Thyroid gland (tissue), 4 donors: Measurements from ENCODE around the gene ZNF365.

Experiments
- POLR2A ChIP-seq, 2 donors: fragments of 450-650 bp; IDR thresholded peaks; one replicate each; pipeline ENCODE4 v1.6.1; 2017; ENCODE audit warnings: antibody characterized with exemption in 2 of 2, mild to moderate bottlenecking in 2 of 2, moderate library complexity in 1 of 2
- TF ChIP-seq, protein P1 (sequence below), 6 experiments: fragments of 200-600 bp in 3 of 6; fragments of 450-650 bp in 3 of 6; sonication (generic) in 3 of 6; IDR thresholded peaks; one replicate each; pipeline ENCODE4 v1.5.1; 2016 to 2019; ENCODE audit warnings: antibody characterized with exemption in 6 of 6, mild to moderate bottlenecking in 2 of 6, inconsistent platforms in 1 of 6, moderate library complexity in 1 of 6

GRCh38 chr10:62376071-62377025 lies 2.2 kb downstream of the ZNF365 start:
- no peak for TF ChIP-seq POLR2A (IDR thresholded peaks at IDR 0.05)
- TF ChIP-seq, protein P1, sequence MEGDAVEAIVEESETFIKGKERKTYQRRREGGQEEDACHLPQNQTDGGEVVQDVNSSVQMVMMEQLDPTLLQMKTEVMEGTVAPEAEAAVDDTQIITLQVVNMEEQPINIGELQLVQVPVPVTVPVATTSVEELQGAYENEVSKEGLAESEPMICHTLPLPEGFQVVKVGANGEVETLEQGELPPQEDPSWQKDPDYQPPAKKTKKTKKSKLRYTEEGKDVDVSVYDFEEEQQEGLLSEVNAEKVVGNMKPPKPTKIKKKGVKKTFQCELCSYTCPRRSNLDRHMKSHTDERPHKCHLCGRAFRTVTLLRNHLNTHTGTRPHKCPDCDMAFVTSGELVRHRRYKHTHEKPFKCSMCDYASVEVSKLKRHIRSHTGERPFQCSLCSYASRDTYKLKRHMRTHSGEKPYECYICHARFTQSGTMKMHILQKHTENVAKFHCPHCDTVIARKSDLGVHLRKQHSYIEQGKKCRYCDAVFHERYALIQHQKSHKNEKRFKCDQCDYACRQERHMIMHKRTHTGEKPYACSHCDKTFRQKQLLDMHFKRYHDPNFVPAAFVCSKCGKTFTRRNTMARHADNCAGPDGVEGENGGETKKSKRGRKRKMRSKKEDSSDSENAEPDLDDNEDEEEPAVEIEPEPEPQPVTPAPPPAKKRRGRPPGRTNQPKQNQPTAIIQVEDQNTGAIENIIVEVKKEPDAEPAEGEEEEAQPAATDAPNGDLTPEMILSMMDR (IDR thresholded peaks at IDR 0.05), result no peak
